ENCODE data around the gene SLC4A5. TPM values are rescaled to one million over a fixed set of nuclear protein-coding genes. Genes with fewer than 3 reads are reported as not detected.

SLC4A5 gene
- total RNA-seq, 1 experiment from 2014 or later: 0.07 TPM

Other genes with a start within 250 kb of the SLC4A5 start
- gene BOLA3, start 195.5 kb downstream of the SLC4A5 start, total RNA-seq (2014; rRNA removed; shearing (Covaris generic)): 135 and 238 TPM in 2 replicates
- 187 and 196 TPM in 2 replicates for gene MOB1A, start 164.5 kb downstream of the SLC4A5 start, total RNA-seq (2014; rRNA removed; shearing (Covaris generic))
- 91.8 and 104 TPM in 2 replicates for gene MTHFD2, start 144.8 kb downstream of the SLC4A5 start, total RNA-seq (2014; rRNA removed; shearing (Covaris generic))
- 105 and 123 TPM in 2 replicates for gene DCTN1, start 36.9 kb upstream of the SLC4A5 start, total RNA-seq (2014; rRNA removed; shearing (Covaris generic))
- gene C2orf81, start 78.2 kb upstream of the SLC4A5 start, total RNA-seq (2014; rRNA removed; shearing (Covaris generic)): 2.3 and 3.5 TPM in 2 replicates
- gene WDR54, start 78.3 kb upstream of the SLC4A5 start, total RNA-seq (2014; rRNA removed; shearing (Covaris generic)): 72.9 and 84.5 TPM in 2 replicates
- 23.1 and 33.3 TPM in 2 replicates for gene RTKN, start 98.5 kb upstream of the SLC4A5 start, total RNA-seq (2014; rRNA removed; shearing (Covaris generic))
- gene INO80B, start 111.7 kb upstream of the SLC4A5 start, total RNA-seq (2014; rRNA removed; shearing (Covaris generic)): 5.9 and 7.9 TPM in 2 replicates
- gene WBP1, start 115.0 kb upstream of the SLC4A5 start, total RNA-seq (2014; rRNA removed; shearing (Covaris generic)): 49.0 and 52.3 TPM in 2 replicates
- gene MOGS, start 122.0 kb upstream of the SLC4A5 start, total RNA-seq (2014; rRNA removed; shearing (Covaris generic)): 66.6 and 71.4 TPM in 2 replicates
- 30.2 and 39.1 TPM in 2 replicates for gene MRPL53, start 129.3 kb upstream of the SLC4A5 start, total RNA-seq (2014; rRNA removed; shearing (Covaris generic))
- 11.7 and 12.5 TPM in 2 replicates for gene CCDC142, start 139.6 kb upstream of the SLC4A5 start, total RNA-seq (2014; rRNA removed; shearing (Covaris generic))
- gene TTC31, start 139.7 kb upstream of the SLC4A5 start, total RNA-seq (2014; rRNA removed; shearing (Covaris generic)): 14.7 and 16.5 TPM in 2 replicates
- 0.45 TPM in 1 of 2 replicates, not detected in the other for gene LBX2, start 156.2 kb upstream of the SLC4A5 start, total RNA-seq (2014; rRNA removed; shearing (Covaris generic))
- gene PCGF1, start 164.3 kb upstream of the SLC4A5 start, total RNA-seq (2014; rRNA removed; shearing (Covaris generic)): 33.9 and 67.3 TPM in 2 replicates
- gene TLX2, start 171.0 kb upstream of the SLC4A5 start, total RNA-seq (2014; rRNA removed; shearing (Covaris generic)): 0.90 and 1.7 TPM in 2 replicates
- gene DQX1, start 182.8 kb upstream of the SLC4A5 start, total RNA-seq (2014; rRNA removed; shearing (Covaris generic)): 0.17 TPM in 1 of 2 replicates, not detected in the other
- gene AUP1, start 186.3 kb upstream of the SLC4A5 start, total RNA-seq (2014; rRNA removed; shearing (Covaris generic)): 150 and 194 TPM in 2 replicates
- 58.0 and 70.3 TPM in 2 replicates for gene HTRA2, start 186.5 kb upstream of the SLC4A5 start, total RNA-seq (2014; rRNA removed; shearing (Covaris generic))
- gene LOXL3, start 210.5 kb upstream of the SLC4A5 start, total RNA-seq (2014; rRNA removed; shearing (Covaris generic)): 3.2 TPM in 2 replicates
- 17.3 and 24.8 TPM in 2 replicates for gene DOK1, start 211.3 kb upstream of the SLC4A5 start, total RNA-seq (2014; rRNA removed; shearing (Covaris generic))